ENCODE data around the gene TRMO. TPM values are rescaled to one million over a fixed set of nuclear protein-coding genes. Genes with fewer than 3 reads are reported as not detected.

The TRMO gene
- total and polyA plus RNA-seq, 2 of the 8 experiments (the other 6 are each of a cell fraction or from before 2014, with no cell fraction given): 4.6 to 5.6 TPM

- TF ChIP-seq HDAC2 (IDR thresholded peaks at IDR 0.05; ENCODE audit: borderline replicate concordance in 1 of 2, low read depth in 2 of 2, low read length in 2 of 2) (no peak), PHF8 (conservative IDR thresholded peaks at IDR 0.05; ENCODE audit: low read depth, low read length) (no peak), ATF2 (IDR thresholded peaks at IDR 0.05; ENCODE audit: low read length) (no peak), KDM5A (IDR thresholded peaks at IDR 0.05; ENCODE audit: low read length) (no peak), NRF1 (IDR thresholded peaks at IDR 0.05; ENCODE audit: low read depth, low read length) (no peak), ATF3 (IDR thresholded peaks at IDR 0.05; ENCODE audit: insufficient read depth, low read depth, low read length) (no peak)
Observed at GRCh38 chr9:97934321-97935115, 12.2 kb upstream of the TRMO start (continued).

All from H1 (cell line).